ENCODE results near the gene SORCS2.

DNA sequence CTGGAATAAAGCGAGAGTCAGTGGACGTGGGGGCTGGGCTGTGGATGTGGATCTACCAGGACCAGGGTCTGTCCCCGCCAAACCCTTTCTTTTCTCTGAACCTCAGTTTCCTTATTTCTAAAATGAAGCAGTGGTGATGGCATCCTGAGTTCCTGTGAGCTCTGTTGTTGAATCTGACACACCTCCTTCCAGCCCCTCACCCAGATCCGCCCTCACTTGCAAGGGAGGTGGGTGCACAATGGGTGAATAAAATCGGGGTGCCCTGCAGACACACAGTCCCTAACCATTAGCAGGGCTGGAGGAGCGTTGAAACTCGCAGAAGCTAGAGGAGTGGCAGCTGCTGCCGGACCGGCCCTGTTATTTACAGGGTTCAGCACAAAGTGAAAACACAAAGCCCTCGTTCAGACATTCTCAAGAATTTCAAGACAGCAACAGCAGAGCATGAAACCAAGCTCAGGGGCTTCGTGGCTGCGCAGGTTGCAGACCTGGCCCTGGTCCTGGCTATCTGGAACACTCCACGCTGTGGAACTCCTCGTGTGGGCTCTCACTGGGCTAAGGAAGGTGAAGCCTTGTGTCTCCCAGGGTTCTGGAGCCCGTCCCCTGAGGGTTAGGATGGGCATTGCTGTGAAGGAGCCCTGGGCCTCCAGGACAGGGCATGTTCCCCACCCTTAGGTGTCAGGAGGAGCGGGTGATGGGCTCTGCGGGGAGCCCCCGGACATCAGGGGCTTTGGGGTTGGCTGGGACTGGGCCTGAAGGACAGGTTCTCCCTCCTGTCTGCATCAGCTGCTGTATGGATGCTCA lies 199.5 kb downstream of the SORCS2 start:
- no peak for TF ChIP-seq EZH2 (IDR thresholded peaks at IDR 0.05)
- TF ChIP-seq POLR2AphosphoS5 (IDR thresholded peaks at IDR 0.05; ENCODE audit: borderline replicate concordance, low read depth, low read length) = no peak
- no peak for TF ChIP-seq FOXP2 (optimal IDR thresholded peaks at IDR 0.05; ENCODE audit: control extremely low read depth, extremely low read length, insufficient read depth)

Measured in SK-N-MC (cell line).